ENCODE data around the gene SYN1.

The SYN1 gene

DNA sequence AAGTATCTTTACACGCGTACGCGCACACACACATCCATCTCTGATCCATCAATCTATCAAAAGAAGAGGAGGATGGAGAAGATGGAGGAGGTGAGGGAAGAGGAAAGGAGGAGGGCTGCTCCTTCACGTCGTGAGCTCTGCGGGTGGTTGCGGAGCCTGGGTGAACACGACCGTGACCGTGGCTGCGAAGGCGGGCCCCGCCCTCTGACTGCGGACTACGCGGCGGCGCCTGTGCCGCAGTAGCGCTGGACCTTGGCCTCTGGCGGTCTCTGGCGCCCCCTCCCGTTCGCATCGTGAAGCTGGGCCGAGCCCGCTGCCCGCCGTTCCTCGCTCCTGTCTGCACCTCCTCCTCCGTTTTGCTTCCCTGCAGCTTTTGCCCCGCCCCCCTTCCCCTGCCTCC lies 96.4 kb downstream of the SYN1 start:
- DNase-seq (ENCODE audit: low read depth), result peak; percentile 36
